Ascending aorta (tissue), 2 donors: ENCODE measurements around the gene KCNIP4. TPM values are rescaled to one million over a fixed set of nuclear protein-coding genes. Genes with fewer than 3 reads are reported as not detected.

Source experiments
- DNase-seq, 2 donors: peaks; one replicate each; pipeline ENCODE4 v3.0.0-alpha.2; 2019; ENCODE audit warnings: low spot score in 2 of 2
- H3K27ac ChIP-seq, 2 donors: fragments of 200-600 bp; sonication (generic); one replicate each; pipeline ENCODE4 v1.5.1; 2016 to 2017; ENCODE audit warnings: mild to moderate bottlenecking in 1 of 2
- H3K27me3 ChIP-seq: fragments of 200-600 bp; sonication (generic); one replicate; pipeline ENCODE4 v1.5.1; 2017
- H3K36me3 ChIP-seq, 2 donors: fragments of 200-600 bp; sonication (generic); one replicate each; pipeline ENCODE4 v1.5.1; 2016
- H3K4me1 ChIP-seq, 2 donors: fragments of 200-600 bp; sonication (generic); one replicate each; pipeline ENCODE4 v1.5.1; 2016 to 2017; ENCODE audit warnings: mild to moderate bottlenecking in 1 of 2
- H3K4me3 ChIP-seq, 2 donors: fragments of 200-600 bp; sonication (generic); one replicate each; pipeline ENCODE4 v1.5.1; 2016 to 2017; ENCODE audit warnings: mild to moderate bottlenecking in 1 of 2
- H3K9me3 ChIP-seq, 2 donors: fragments of 200-600 bp; sonication (generic); one replicate each; pipeline ENCODE4 v1.5.1; 2016
- CTCF ChIP-seq, 3 experiments: fragments of 200-600 bp in 2 of 3; fragments of 450-650 bp in 1 of 3; sonication (generic) in 2 of 3; IDR thresholded peaks; one replicate each; pipeline ENCODE4 v1.5.1; 2016 to 2019; ENCODE audit warnings: antibody characterized with exemption in 3 of 3, mild to moderate bottlenecking in 1 of 3, moderate library complexity in 1 of 3
- intact Hi-C: fragments of 100-400 bp; cut with DNase I; formaldehyde crosslinking; loops from one replicate; pipeline ENCODE4 v1.15.1; 2023
- total RNA-seq: library from RNA; depleted of rRNA; stranded (reverse); fragments of >200 nt; gene quantifications from one replicate; pipeline ENCODE4 v1.1.0, GENCODE V29; 2016

The KCNIP4 gene
- total RNA-seq, 1 donor from 2014 or later, result not detected

DNA sequence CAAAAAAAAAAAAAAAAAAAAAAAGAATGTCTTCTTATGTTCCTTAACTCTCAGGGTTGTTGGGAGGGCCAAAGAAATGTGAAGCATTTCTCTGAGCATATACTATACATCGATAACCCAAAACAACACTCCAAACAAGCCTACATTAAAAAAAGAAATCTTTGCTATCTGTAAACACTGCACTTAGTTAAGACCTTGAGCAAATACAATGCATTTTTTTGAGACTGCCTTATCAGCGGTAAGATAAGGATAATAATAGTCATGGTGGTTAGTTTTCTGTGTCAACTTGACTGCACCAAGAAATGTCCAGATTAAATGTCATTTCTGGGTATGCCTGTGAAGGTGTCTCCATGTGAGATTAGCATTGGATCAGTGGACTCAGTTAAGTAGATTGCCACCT is 706.4 kb downstream of the KCNIP4 start:
- TF ChIP-seq CTCF (IDR thresholded peaks at IDR 0.05), result no peak
- H3K4me3 ChIP-seq, result no peak overlapping the region
- no peak for DNase-seq
- H3K36me3 ChIP-seq, result no peaks in the 10 kb centered on the region
- no peaks in the 10 kb centered on the region for H3K27me3 ChIP-seq
- intact Hi-C loops, result no loop called here
- H3K4me1 ChIP-seq, result no peaks in the 10 kb centered on the region
- H3K9me3 ChIP-seq, result no peaks in the 10 kb centered on the region
- no peak overlapping the region for H3K27ac ChIP-seq

DNA sequence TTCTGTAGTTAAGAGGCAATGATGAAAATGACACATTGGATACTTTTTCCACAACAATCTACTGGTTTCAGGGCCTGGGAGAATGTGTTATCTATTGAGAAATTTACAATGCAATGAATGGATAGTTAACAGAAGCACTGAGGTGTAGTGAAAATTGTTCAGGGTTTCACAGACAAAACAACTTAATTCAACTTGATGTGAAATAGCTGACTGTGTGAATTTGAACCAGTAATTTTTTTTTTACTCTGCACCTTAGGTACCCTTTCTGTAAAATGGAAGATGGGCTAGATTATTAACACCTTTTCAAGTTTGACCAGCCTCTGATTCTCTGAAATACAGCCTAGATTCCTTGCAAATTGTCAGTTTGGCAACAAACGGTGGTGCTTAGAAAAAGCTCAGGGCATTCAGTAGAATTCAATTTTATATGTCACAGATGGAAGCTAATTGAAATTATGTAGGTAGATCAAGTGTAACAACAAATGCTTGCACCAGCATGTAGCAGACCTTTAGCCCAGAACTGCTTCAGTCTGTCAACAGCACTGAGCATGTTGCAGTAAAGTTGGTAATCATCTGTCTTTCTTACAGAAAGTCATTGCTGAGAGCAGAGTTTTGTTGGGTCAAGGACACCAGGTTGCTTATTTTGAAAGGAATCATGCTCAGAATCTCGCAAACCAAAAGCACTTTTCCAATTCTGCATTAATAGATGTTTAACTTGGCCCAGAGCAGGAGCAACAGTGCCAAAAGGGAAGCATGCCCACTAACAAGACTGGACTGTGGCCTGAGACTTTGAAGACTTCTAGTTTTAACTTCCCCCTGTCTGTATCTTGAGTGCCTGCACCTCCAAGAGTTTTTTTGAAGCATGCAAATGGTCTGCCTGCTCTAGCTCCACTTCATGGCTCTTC is 721.7 kb downstream of the KCNIP4 start:
- DNase-seq, result no peak
- intact Hi-C loops, result no loop called here
- Histone ChIP-seq H3K4me1 (no peaks in the 10 kb centered on the region), H3K36me3 (no peaks in the 10 kb centered on the region), H3K27ac (no peak overlapping the region), H3K4me3 (no peak overlapping the region), H3K9me3 (no peaks in the 10 kb centered on the region), H3K27me3 (no peaks in the 10 kb centered on the region)
- no peak for TF ChIP-seq CTCF (IDR thresholded peaks at IDR 0.05)

DNA sequence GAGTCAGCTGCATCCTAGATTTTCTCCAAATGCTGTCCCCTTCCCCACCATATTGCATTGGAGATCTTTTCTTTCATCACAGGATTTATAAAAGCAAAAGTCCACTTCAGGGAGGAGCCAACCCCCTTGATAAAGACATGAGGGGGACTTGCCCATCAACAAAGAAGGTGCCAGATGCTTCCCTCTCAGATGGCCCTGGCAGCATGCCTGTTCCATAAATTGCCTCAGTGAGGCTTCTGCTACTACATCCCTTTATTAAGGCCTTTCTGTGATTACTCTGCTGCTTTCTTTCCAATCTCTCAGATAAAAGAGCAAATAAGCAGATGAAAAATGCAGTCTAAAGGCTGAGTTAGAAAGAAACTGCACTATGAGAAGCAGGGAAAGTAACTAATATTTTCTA is 736.7 kb downstream of the KCNIP4 start:
- Histone ChIP-seq H3K27me3 (no peaks in the 10 kb centered on the region), H3K9me3 (no peaks in the 10 kb centered on the region), H3K36me3 (no peaks in the 10 kb centered on the region), H3K27ac (no peak overlapping the region), H3K4me3 (no peak overlapping the region), H3K4me1 (no peaks in the 10 kb centered on the region)
- no peak for TF ChIP-seq CTCF (IDR thresholded peaks at IDR 0.05)
- intact Hi-C loops, result no loop called here
- no peak for DNase-seq

GRCh38 chr4:21209860-21210259 is 738.7 kb downstream of the KCNIP4 start:
- Histone ChIP-seq H3K27me3 (no peaks in the 10 kb centered on the region), H3K4me3 (no peak overlapping the region)
- DNase-seq, result no peak

GRCh38 chr4:21205821-21206531 is 742.6 kb downstream of the KCNIP4 start:
- H3K9me3 ChIP-seq, result no peaks in the 10 kb centered on the region
- DNase-seq, result no peak
- TF ChIP-seq CTCF (IDR thresholded peaks at IDR 0.05), result no peak
- intact Hi-C loops, result no loop called here
- no peak overlapping the region for H3K27ac ChIP-seq
- H3K36me3 ChIP-seq, result no peaks in the 10 kb centered on the region
- H3K4me1 ChIP-seq, result no peaks in the 10 kb centered on the region
- H3K4me3 ChIP-seq, result no peak overlapping the region
- no peaks in the 10 kb centered on the region for H3K27me3 ChIP-seq

More at GRCh38 chr4:21209860-21210259, 738.7 kb downstream of the KCNIP4 start:
- H3K27ac ChIP-seq, result no peak overlapping the region
- no peaks in the 10 kb centered on the region for H3K4me1 ChIP-seq
- no peaks in the 10 kb centered on the region for H3K9me3 ChIP-seq
- H3K36me3 ChIP-seq, result no peaks in the 10 kb centered on the region
- TF ChIP-seq CTCF (IDR thresholded peaks at IDR 0.05), result no peak
- intact Hi-C loops, result no loop called here
